Testis (tissue), 3 donors: ENCODE data around the gene PROSER3. TPM values are rescaled to one million over a fixed set of nuclear protein-coding genes. Genes with fewer than 3 reads are reported as not detected.

Experiments used
- DNase-seq: peaks from one replicate; pipeline ENCODE4 v3.0.0-alpha.2; 2019
- H3K27ac ChIP-seq, 2 donors: fragments of 200-600 bp; sonication (generic); one replicate each; pipeline ENCODE4 v1.5.1; 2019
- H3K27me3 ChIP-seq: fragments of 200-600 bp; sonication (generic); one replicate; pipeline ENCODE4 v1.5.1; 2019
- H3K36me3 ChIP-seq: fragments of 200-600 bp; sonication (generic); one replicate; pipeline ENCODE4 v1.5.1; 2017; ENCODE audit warnings: low read depth; ENCODE audit errors: missing control alignments
- H3K4me1 ChIP-seq: fragments of 200-600 bp; sonication (generic); one replicate; pipeline ENCODE4 v1.5.1; 2019
- H3K4me3 ChIP-seq, 2 donors: fragments of 200-600 bp; sonication (generic); one replicate each; pipeline ENCODE4 v1.5.1; 2017 to 2019
- H3K9me3 ChIP-seq: fragments of 200-600 bp; sonication (generic); one replicate; pipeline ENCODE4 v1.5.1; 2017
- POLR2A ChIP-seq: fragments of 450-650 bp; IDR thresholded peaks from one replicate; pipeline ENCODE4 v1.6.1; 2017; ENCODE audit warnings: antibody characterized with exemption, mild to moderate bottlenecking, moderate library complexity
- WGBS, 2 donors: methylation state at CpG; one replicate each; pipeline ENCODE4 v1.1.5; 2018; 5-methylcytosine and 5-hydroxymethylcytosine counted together
- intact Hi-C: fragments of 100-400 bp; cut with DNase I; formaldehyde crosslinking; loops from one replicate; pipeline ENCODE4 v1.15.1; 2023; ENCODE audit warnings: low total_unique reads
- polyA plus RNA-seq: library from polyadenylated mRNA; stranded (reverse); fragments of 350-450 nt; fragmentation: Illumina TruSeq; extraction: RNeasy Lipid Tissue Mini Kit (QIAGEN cat#74804); gene quantifications from one replicate; pipeline ENCODE4 v1.2.3, GENCODE V29; 2014; ENCODE audit warnings: low read depth, low replicate concordance; ENCODE audit not compliant: insufficient read depth
- total RNA-seq, 2 donors: library from RNA; depleted of rRNA; stranded (reverse); fragments of >200 nt; gene quantifications; one replicate each; pipeline ENCODE4 v1.2.3, GENCODE V29; 2016
- TF ChIP-seq, protein P1 (sequence below), 3 experiments: fragments of 450-650 bp in 2 of 3; fragments of 200-600 bp in 1 of 3; sonication (generic) in 1 of 3; IDR thresholded peaks; one replicate each; pipeline ENCODE4 v1.5.1; 2016 to 2019; ENCODE audit warnings: antibody characterized with exemption in 3 of 3, mild to moderate bottlenecking in 2 of 3, moderate library complexity in 1 of 3

PROSER3 gene
- total and polyA plus RNA-seq, 3 donors from 2014 or later, result 48.3 to 75.9 (median 72.0) TPM

DNA sequence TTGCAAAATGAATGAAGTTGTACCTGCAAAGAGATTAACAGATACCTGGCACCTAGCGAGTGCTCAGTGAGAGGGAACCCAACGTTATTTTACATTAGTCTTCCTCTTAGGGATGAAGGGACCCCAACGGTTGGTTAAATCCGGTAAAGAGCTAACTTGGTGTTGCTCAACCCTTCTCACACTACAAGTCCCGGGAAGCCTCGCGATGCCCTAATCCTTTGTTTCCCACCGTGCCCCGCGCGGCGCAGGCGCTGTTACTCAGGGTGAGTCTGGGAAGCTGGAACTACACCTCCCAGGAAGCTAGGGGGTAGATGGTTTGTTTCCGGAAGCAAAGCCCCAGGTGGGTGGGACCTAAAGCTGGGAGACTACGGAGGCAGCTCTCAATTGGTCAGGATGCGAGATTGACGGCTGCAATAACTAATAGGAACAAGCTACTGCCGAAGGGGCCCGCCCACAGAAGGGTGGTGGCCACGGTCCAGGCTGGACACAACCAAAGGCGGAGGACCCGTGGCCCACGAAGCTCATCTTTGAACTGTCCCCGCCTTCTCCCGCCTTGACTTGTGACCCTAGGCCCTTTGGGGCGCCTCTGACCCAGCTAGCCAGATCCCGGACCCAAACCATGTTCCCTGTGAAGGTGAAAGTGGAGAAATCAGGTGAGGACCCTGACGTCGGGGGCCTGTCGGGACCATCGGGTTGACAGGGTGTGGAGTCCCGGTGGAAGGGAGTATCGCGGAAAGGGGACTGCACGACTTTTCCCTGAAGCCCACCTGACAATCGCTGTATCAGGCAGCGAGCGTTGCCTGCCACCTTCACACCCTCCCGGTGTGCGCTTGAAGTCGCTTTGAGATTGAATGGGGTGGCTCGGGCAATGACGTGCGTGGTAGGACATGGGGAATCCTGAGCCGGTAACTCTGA is 9.6 kb upstream of the PROSER3 start, which contains the start of gene LIN37:
TSS of gene LIN37 (plus strand) at position 471 of the 915 bp plus-strand sequence. CDS start at position 620, 149 bp downstream.
- Histone ChIP-seq H3K27ac (peak within 1 kb of the TSS; percentile 45 to 82), H3K27me3 (no peaks in the 10 kb centered on the region), H3K4me3 (peak within 1 kb of the TSS; percentile 91), H3K4me1 (peaks cover 16% of the 10 kb centered on the region), H3K9me3 (no peaks in the 10 kb centered on the region), H3K36me3 (no peaks in the 10 kb centered on the region)
- 1% methylated on average over 28 to 45 of the region's 45 CpGs for WGBS, 2 donors
- intact Hi-C loops, result no loop called here
- peak; percentile 100 for DNase-seq
- TF ChIP-seq, protein P1, sequence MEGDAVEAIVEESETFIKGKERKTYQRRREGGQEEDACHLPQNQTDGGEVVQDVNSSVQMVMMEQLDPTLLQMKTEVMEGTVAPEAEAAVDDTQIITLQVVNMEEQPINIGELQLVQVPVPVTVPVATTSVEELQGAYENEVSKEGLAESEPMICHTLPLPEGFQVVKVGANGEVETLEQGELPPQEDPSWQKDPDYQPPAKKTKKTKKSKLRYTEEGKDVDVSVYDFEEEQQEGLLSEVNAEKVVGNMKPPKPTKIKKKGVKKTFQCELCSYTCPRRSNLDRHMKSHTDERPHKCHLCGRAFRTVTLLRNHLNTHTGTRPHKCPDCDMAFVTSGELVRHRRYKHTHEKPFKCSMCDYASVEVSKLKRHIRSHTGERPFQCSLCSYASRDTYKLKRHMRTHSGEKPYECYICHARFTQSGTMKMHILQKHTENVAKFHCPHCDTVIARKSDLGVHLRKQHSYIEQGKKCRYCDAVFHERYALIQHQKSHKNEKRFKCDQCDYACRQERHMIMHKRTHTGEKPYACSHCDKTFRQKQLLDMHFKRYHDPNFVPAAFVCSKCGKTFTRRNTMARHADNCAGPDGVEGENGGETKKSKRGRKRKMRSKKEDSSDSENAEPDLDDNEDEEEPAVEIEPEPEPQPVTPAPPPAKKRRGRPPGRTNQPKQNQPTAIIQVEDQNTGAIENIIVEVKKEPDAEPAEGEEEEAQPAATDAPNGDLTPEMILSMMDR (IDR thresholded peaks at IDR 0.05), result peak in 2 of 3 experiments; percentile 1 to 15
- peak; percentile 80 for TF ChIP-seq POLR2A

- Histone ChIP-seq H3K27me3 (no peaks in the 10 kb centered on the region), H3K36me3 (no peaks in the 10 kb centered on the region), H3K27ac (no peak overlapping the region), H3K4me1 (peaks cover 20% of the 10 kb centered on the region), H3K4me3 (no peak overlapping the region), H3K9me3 (no peaks in the 10 kb centered on the region)
- DNase-seq, result no peak
- intact Hi-C loops, result no loop called here
- WGBS, 2 donors, result 77 to 80% methylated on average over 4 to 5 of the region's 5 CpGs
- TF ChIP-seq, protein P1 (IDR thresholded peaks at IDR 0.05), result no peak
- no peak for TF ChIP-seq POLR2A
These were observed 7.8 kb upstream of the PROSER3 start for GRCh38 chr19:35750167-35750566.

GRCh38 chr19:35751839-35752745 is 5.9 kb upstream of the PROSER3 start:
- Histone ChIP-seq H3K4me1 (peaks cover 22% of the 10 kb centered on the region), H3K9me3 (no peaks in the 10 kb centered on the region), H3K27ac (no peak overlapping the region), H3K4me3 (no peak overlapping the region), H3K27me3 (no peaks in the 10 kb centered on the region), H3K36me3 (no peaks in the 10 kb centered on the region)
- 86 to 90% methylated on average over 10 to 14 of the region's 14 CpGs for WGBS, 2 donors
- DNase-seq, result no peak
- TF ChIP-seq POLR2A, result no peak
- intact Hi-C loops, result no loop called here

- H3K27ac ChIP-seq, result no peak overlapping the region
- intact Hi-C loops, result no loop called here
- no peaks in the 10 kb centered on the region for H3K36me3 ChIP-seq
- WGBS, 2 donors, result 82 to 92% methylated on average over 4 to 20 of the region's 20 CpGs
- no peaks in the 10 kb centered on the region for H3K27me3 ChIP-seq
- peaks cover 26% of the 10 kb centered on the region for H3K4me1 ChIP-seq
- no peak for DNase-seq
- no peak overlapping the region for H3K4me3 ChIP-seq
- no peak for TF ChIP-seq POLR2A
- TF ChIP-seq, protein P1 (IDR thresholded peaks at IDR 0.05), result no peak
- H3K9me3 ChIP-seq, result no peaks in the 10 kb centered on the region
These were observed 5.1 kb upstream of the PROSER3 start for GRCh38 chr19:35752746-35753350.
